Esophagus (tissue), 2 donors: Measurements from ENCODE around the gene F7. TPM values are rescaled to one million over a fixed set of nuclear protein-coding genes. Genes with fewer than 3 reads are reported as not detected.

Experiments
- H3K27ac ChIP-seq, 2 donors: one replicate each; pipeline ENCODE4 v1.5.1; 2013; ENCODE audit warnings: low read depth in 2 of 2, mild to moderate bottlenecking in 2 of 2, inconsistent platforms in 1 of 2, low read length in 1 of 2, moderate library complexity in 1 of 2
- H3K27me3 ChIP-seq, 2 donors: one replicate each; pipeline ENCODE4 v1.6.1; 2013; ENCODE audit warnings: low read length in 2 of 2, control low read depth in 1 of 2, mild to moderate bottlenecking in 1 of 2; ENCODE audit not compliant: insufficient read depth in 2 of 2, control insufficient read depth in 1 of 2
- H3K36me3 ChIP-seq, 2 donors: one replicate each; pipeline ENCODE4 v1.6.1; 2013; ENCODE audit warnings: low read length in 1 of 2; ENCODE audit not compliant: control insufficient read depth in 2 of 2, insufficient read depth in 2 of 2
- H3K4me1 ChIP-seq, 2 donors: one replicate each; pipeline ENCODE4 v1.6.1; 2013; ENCODE audit warnings: low read length in 1 of 2; ENCODE audit not compliant: control insufficient read depth in 2 of 2, insufficient read depth in 2 of 2
- H3K4me3 ChIP-seq, 2 donors: one replicate each; pipeline ENCODE4 v1.5.1; 2013; ENCODE audit warnings: low read length in 2 of 2, mild to moderate bottlenecking in 2 of 2, low read depth in 1 of 2, moderate library complexity in 1 of 2
- H3K9me3 ChIP-seq, 2 donors: one replicate each; pipeline ENCODE4 v1.6.1; 2013; ENCODE audit warnings: mild to moderate bottlenecking in 2 of 2, low read depth in 1 of 2, low read length in 1 of 2, moderate library complexity in 1 of 2; ENCODE audit not compliant: control insufficient read depth in 2 of 2, insufficient read depth in 1 of 2
- WGBS, 2 donors: extraction: QIAGEN DNeasy Blood & Tissue Kit; methylation state at CpG; one replicate each; pipeline ENCODE4 v1.1.7; 2013; 5-methylcytosine and 5-hydroxymethylcytosine counted together
- polyA plus RNA-seq, 2 donors: library from polyadenylated mRNA; stranded (reverse); fragments of 200-250 nt; gene quantifications; one replicate each; pipeline ENCODE4 v1.2.3, GENCODE V29; 2013
- donor health status: healthy with polysubstance abuse.
- donor health status: Bipolar disorder and iron deficiency.

Gene F7
- polyA plus RNA-seq, 2 donors, result 0.01 TPM; not detected in 1

GRCh38 chr13:113162783-113163685, 57.4 kb downstream of the F7 start:
- 28 to 31% methylated on average over 25 of the region's 25 CpGs for WGBS, 2 donors
- Histone ChIP-seq H3K9me3 (peaks cover 0 to 2% of the 10 kb centered on the region in 2 donors), H3K36me3 (no peaks in the 10 kb centered on the region), H3K4me3 (no peak overlapping the region), H3K27me3 (no peaks in the 10 kb centered on the region), H3K4me1 (peaks cover 0 to 3% of the 10 kb centered on the region in 2 donors), H3K27ac (no peak overlapping the region)

DNA sequence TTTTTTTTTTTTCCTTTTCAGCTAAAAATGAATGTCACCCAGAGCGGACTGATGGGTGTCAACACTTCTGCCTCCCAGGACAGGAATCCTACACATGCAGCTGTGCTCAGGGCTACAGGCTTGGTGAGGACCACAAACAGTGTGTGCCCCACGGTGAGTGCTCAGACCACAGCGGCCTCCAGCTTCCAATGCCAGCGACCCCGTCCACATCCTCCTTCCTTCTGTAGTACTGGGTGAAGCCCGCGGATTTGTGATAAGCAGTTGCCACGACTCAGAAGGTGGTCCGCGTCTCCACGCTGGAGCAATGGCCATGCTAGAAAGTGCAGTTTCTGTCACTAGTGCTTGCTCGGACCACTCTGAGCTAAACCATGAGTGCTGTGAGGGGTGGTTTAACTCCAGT, 58.9 kb downstream of the F7 start:
- H3K4me1 ChIP-seq, result peaks cover 0 to 3% of the 10 kb centered on the region in 2 donors
- H3K36me3 ChIP-seq, result no peaks in the 10 kb centered on the region
- H3K27me3 ChIP-seq, result no peaks in the 10 kb centered on the region
- H3K9me3 ChIP-seq, result peaks cover 0 to 2% of the 10 kb centered on the region in 2 donors
- H3K4me3 ChIP-seq, result no peak overlapping the region
- H3K27ac ChIP-seq, result no peak overlapping the region
- 77 to 87% methylated on average over 12 of the region's 12 CpGs for WGBS, 2 donors

DNA sequence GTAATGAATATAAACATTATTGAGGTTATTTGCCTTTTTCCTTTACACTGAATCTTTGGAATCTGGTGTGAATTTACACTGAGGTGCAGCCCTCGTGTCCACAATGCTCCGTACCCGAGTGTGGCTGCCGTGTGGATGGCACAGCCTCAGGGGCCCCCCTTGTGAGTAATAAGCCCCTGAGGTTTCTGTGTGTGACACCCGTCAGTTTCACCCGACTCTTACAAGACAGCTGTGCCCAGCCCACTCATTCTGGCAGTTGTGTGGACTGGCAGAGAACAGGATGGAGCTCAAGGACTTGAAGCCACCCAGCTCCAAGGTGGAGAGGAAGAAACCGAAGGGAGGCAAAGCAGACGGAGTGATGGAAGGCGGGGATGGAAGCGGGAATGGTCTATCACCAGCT, 60.7 kb downstream of the F7 start:
- H3K36me3 ChIP-seq, result peaks cover 0 to 1% of the 10 kb centered on the region in 2 donors
- peaks cover 0 to 2% of the 10 kb centered on the region in 2 donors for H3K9me3 ChIP-seq
- H3K27me3 ChIP-seq, result no peaks in the 10 kb centered on the region
- no peak overlapping the region for H3K27ac ChIP-seq
- peaks cover 0 to 3% of the 10 kb centered on the region in 2 donors for H3K4me1 ChIP-seq
- H3K4me3 ChIP-seq, result no peak overlapping the region
- WGBS, 2 donors, result 86 to 93% methylated on average over 10 of the region's 10 CpGs

GRCh38 chr13:113166681-113167080, 61.1 kb downstream of the F7 start:
- Histone ChIP-seq H3K36me3 (peaks cover 0 to 5% of the 10 kb centered on the region in 2 donors), H3K27me3 (no peaks in the 10 kb centered on the region), H3K4me1 (peaks cover 0 to 3% of the 10 kb centered on the region in 2 donors), H3K9me3 (peaks cover 0 to 2% of the 10 kb centered on the region in 2 donors), H3K27ac (no peak overlapping the region), H3K4me3 (no peak overlapping the region)
- 85 to 88% methylated on average over 5 of the region's 5 CpGs for WGBS, 2 donors

GRCh38 chr13:113167155-113167554, 61.6 kb downstream of the F7 start:
- H3K4me1 ChIP-seq, result peaks cover 0 to 3% of the 10 kb centered on the region in 2 donors
- H3K9me3 ChIP-seq, result peaks cover 0 to 2% of the 10 kb centered on the region in 2 donors
- H3K27me3 ChIP-seq, result no peaks in the 10 kb centered on the region
- no peak overlapping the region for H3K4me3 ChIP-seq
- no peak overlapping the region for H3K27ac ChIP-seq
- peaks cover 0 to 9% of the 10 kb centered on the region in 2 donors for H3K36me3 ChIP-seq
- WGBS, 2 donors, result 93 to 94% methylated on average over 10 of the region's 10 CpGs

GRCh38 chr13:113167575-113167974, 62.0 kb downstream of the F7 start:
- 97 to 99% methylated on average over 3 of the region's 3 CpGs for WGBS, 2 donors
- no peak overlapping the region for H3K27ac ChIP-seq
- no peak overlapping the region for H3K4me3 ChIP-seq
- peaks cover 0 to 9% of the 10 kb centered on the region in 2 donors for H3K36me3 ChIP-seq
- H3K9me3 ChIP-seq, result peaks cover 0 to 2% of the 10 kb centered on the region in 2 donors
- H3K4me1 ChIP-seq, result peaks cover 0 to 3% of the 10 kb centered on the region in 2 donors
- H3K27me3 ChIP-seq, result no peaks in the 10 kb centered on the region

- 87 to 89% methylated on average over 7 of the region's 7 CpGs for WGBS, 2 donors
- no peaks in the 10 kb centered on the region for H3K9me3 ChIP-seq
- H3K36me3 ChIP-seq, result peaks cover 0 to 12% of the 10 kb centered on the region in 2 donors
- no peak overlapping the region for H3K27ac ChIP-seq
- no peaks in the 10 kb centered on the region for H3K4me1 ChIP-seq
- no peak overlapping the region for H3K4me3 ChIP-seq
- H3K27me3 ChIP-seq, result no peaks in the 10 kb centered on the region
These were observed 62.6 kb downstream of the F7 start for GRCh38 chr13:113168211-113168610.

- Histone ChIP-seq H3K27ac (no peak overlapping the region), H3K36me3 (peaks cover 0 to 12% of the 10 kb centered on the region in 2 donors), H3K9me3 (no peaks in the 10 kb centered on the region), H3K27me3 (no peaks in the 10 kb centered on the region), H3K4me1 (no peaks in the 10 kb centered on the region), H3K4me3 (no peak overlapping the region)
- 79 to 82% methylated on average over 13 of the region's 13 CpGs for WGBS, 2 donors
These were observed 64.0 kb downstream of the F7 start for GRCh38 chr13:113169277-113170272.
